SU-DHL-6 (cell line): ENCODE data around the gene INSC.

Source experiments
- H2AFZ ChIP-seq: fragments of 200-600 bp; sonication (generic); 2 replicates; pipeline ENCODE4 v1.6.1; 2014; ENCODE audit warnings: low read depth, mild to moderate bottlenecking, moderate library complexity, mixed read lengths, antibody characterized with exemption, low read length; ENCODE audit not compliant: severe bottlenecking
- H3F3A ChIP-seq: fragments of 200-600 bp; shearing (Covaris generic); 2 replicates; pipeline ENCODE4 v1.6.0; 2016; ENCODE audit warnings: antibody characterized with exemption, mild to moderate bottlenecking; ENCODE audit not compliant: insufficient read depth
- H3K27ac ChIP-seq: fragments of 200-600 bp; sonication (generic); 2 replicates; pipeline ENCODE4 v1.5.1; 2016; ENCODE audit warnings: low read depth, mild to moderate bottlenecking, low read length, moderate library complexity, mixed read lengths
- H3K27me3 ChIP-seq: fragments of 200-600 bp; sonication (generic), shearing (Covaris generic); 2 replicates; pipeline ENCODE4 v1.6.0; 2014; ENCODE audit warnings: mild to moderate bottlenecking, low read length
- H3K36me3 ChIP-seq: fragments of 200-600 bp; sonication (generic); 2 replicates; pipeline ENCODE4 v1.6.1; 2014; ENCODE audit warnings: mild to moderate bottlenecking, low read length, mixed read lengths
- H3K4me2 ChIP-seq: fragments of 300-600, 200-600 bp; shearing (Covaris generic), sonication (generic); 2 replicates; pipeline ENCODE4 v1.6.0; 2014; ENCODE audit warnings: low read length, low read depth, mild to moderate bottlenecking; ENCODE audit not compliant: poor library complexity, severe bottlenecking
- H3K4me3 ChIP-seq: fragments of 200-600 bp; sonication (generic); 2 replicates; pipeline ENCODE4 v1.5.1; 2014; ENCODE audit warnings: antibody characterized with exemption, low read length, mild to moderate bottlenecking, mixed read lengths; ENCODE audit not compliant: insufficient read depth, poor library complexity, severe bottlenecking
- H3K79me2 ChIP-seq: fragments of 200-600 bp; sonication (generic); 2 replicates; pipeline ENCODE4 v1.6.1; 2014; ENCODE audit warnings: mild to moderate bottlenecking, low read length, moderate library complexity; ENCODE audit not compliant: insufficient read depth
- H3K9ac ChIP-seq: fragments of 200-600 bp; sonication (generic); 2 replicates; pipeline ENCODE4 v1.7.0; 2014; ENCODE audit warnings: mild to moderate bottlenecking, low read length
- H3K9me2 ChIP-seq: fragments of 200-600 bp; sonication (generic); replicated peaks from 2 replicates; pipeline ENCODE4 v1.6.1; 2014; ENCODE audit warnings: low read length; ENCODE audit not compliant: insufficient read depth
- H3K9me3 ChIP-seq: fragments of 200-600 bp; sonication (generic); 2 replicates; pipeline ENCODE4 v1.6.1; 2014; ENCODE audit warnings: low read length, mixed read lengths; ENCODE audit not compliant: insufficient read depth
- H4K20me1 ChIP-seq: fragments of 200-600 bp; sonication (generic); 2 replicates; pipeline ENCODE4 v1.6.1; 2014; ENCODE audit warnings: low read depth, mild to moderate bottlenecking, antibody characterized with exemption, low read length, moderate library complexity, mixed read lengths
- EZH2phosphoT487 ChIP-seq: fragments of 200-600 bp; sonication (generic), shearing (Covaris generic); conservative IDR thresholded peaks from 2 replicates; pipeline ENCODE4 v1.6.1; 2018; ENCODE audit warnings: mild to moderate bottlenecking, antibody characterized with exemption, low read length, moderate library complexity, mixed read lengths
- TF ChIP-seq, protein P1 (sequence below): fragments of 200-600 bp; sonication (generic); IDR thresholded peaks from one replicate; pipeline ENCODE4 v1.5.1; 2017; ENCODE audit warnings: antibody characterized with exemption, mild to moderate bottlenecking, low read length, moderate library complexity; ENCODE audit not compliant: insufficient read depth, poor library complexity, severe bottlenecking

Gene INSC

DNA sequence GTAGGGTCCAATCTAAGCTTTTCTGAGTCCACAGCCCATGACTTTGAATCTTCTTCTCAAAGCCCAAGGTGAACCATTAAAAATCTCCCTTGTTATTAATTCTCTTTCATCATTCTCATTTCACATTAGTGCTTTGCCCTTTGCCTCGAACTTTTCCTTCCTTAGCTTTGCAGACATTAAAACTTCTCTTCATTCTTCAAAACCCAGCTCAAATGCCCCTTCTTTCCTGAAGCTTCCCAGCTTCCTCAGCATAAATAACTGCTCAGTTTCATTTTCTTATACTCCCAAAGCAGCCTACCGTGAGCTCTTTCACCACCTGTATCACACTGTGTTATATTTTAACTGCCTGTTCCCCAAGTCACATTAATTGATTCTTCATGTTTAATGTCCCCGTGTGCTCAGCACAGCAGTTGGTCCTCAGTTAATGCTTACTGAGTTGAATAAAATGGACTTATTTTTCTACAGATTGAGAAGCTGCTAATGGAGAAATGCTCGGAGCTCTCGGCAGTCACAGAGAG lies 62.0 kb downstream of the INSC start:
- Histone ChIP-seq H3K27me3 (no peaks in the 10 kb centered on the region), H3K4me3 (no peak overlapping the region), H3K79me2 (no peaks in the 10 kb centered on the region), H3K4me2 (no peak overlapping the region), H3K9ac (no peak overlapping the region), H3K27ac (no peak overlapping the region), H3F3A (no peaks in the 10 kb centered on the region), H3K36me3 (no peaks in the 10 kb centered on the region), H4K20me1 (no peaks in the 10 kb centered on the region), H3K9me2 (no peaks in the 10 kb centered on the region), H2AFZ (no peak overlapping the region), H3K9me3 (no peaks in the 10 kb centered on the region)
- TF ChIP-seq EZH2phosphoT487: no peak
- TF ChIP-seq, protein P1, sequence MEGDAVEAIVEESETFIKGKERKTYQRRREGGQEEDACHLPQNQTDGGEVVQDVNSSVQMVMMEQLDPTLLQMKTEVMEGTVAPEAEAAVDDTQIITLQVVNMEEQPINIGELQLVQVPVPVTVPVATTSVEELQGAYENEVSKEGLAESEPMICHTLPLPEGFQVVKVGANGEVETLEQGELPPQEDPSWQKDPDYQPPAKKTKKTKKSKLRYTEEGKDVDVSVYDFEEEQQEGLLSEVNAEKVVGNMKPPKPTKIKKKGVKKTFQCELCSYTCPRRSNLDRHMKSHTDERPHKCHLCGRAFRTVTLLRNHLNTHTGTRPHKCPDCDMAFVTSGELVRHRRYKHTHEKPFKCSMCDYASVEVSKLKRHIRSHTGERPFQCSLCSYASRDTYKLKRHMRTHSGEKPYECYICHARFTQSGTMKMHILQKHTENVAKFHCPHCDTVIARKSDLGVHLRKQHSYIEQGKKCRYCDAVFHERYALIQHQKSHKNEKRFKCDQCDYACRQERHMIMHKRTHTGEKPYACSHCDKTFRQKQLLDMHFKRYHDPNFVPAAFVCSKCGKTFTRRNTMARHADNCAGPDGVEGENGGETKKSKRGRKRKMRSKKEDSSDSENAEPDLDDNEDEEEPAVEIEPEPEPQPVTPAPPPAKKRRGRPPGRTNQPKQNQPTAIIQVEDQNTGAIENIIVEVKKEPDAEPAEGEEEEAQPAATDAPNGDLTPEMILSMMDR: no peak

DNA sequence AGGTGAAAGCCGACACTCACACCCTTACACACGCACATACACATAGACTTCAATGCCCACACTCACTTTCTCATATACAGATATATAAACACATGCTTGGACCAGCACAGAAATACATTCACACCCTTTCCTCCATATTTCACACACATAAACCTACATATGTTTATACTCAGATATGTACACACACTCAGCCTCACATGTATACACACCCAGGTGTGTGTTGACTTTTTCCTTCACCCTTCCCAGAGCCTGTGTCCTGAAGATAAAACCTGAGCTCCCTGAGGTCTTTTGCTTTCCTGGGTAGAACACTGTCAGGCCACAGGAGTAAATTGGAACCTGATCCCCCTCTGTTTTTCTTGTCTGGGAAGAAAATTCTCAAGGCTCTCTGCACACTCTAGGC lies 62.8 kb downstream of the INSC start:
- Histone ChIP-seq H4K20me1 (no peaks in the 10 kb centered on the region), H3K36me3 (no peaks in the 10 kb centered on the region), H3K9me3 (no peaks in the 10 kb centered on the region), H3K79me2 (no peaks in the 10 kb centered on the region), H3K9me2 (no peaks in the 10 kb centered on the region), H3K4me3 (no peak overlapping the region), H2AFZ (no peak overlapping the region), H3F3A (no peaks in the 10 kb centered on the region), H3K9ac (no peak overlapping the region), H3K27me3 (no peaks in the 10 kb centered on the region), H3K4me2 (no peak overlapping the region), H3K27ac (no peak overlapping the region)
- no peak for TF ChIP-seq EZH2phosphoT487
- TF ChIP-seq, protein P1: no peak

DNA sequence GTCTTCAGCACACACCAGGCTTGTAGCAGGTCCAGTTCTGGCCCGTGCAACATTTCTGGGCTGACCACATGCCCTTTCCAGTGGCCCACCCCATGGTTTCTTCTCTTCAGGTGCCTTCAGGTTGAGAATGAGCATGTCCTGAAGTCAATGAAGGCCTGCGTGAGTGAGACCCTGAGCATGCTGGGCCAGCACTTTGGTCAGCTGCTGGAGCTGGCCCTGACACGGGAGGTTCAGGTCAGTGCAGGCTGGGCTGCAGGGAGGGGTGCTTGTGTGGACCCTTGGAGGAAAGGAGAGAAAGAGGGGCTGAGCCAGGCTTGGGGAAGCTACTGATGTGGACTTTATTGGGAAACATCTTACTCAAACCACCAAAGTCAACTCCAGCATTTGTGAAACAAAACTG lies 63.5 kb downstream of the INSC start:
- Histone ChIP-seq H3K36me3 (no peaks in the 10 kb centered on the region), H4K20me1 (no peaks in the 10 kb centered on the region), H2AFZ (no peak overlapping the region), H3K79me2 (no peaks in the 10 kb centered on the region), H3F3A (no peaks in the 10 kb centered on the region), H3K9me2 (no peaks in the 10 kb centered on the region), H3K9ac (no peak overlapping the region), H3K4me2 (no peak overlapping the region), H3K4me3 (no peak overlapping the region), H3K27ac (no peak overlapping the region), H3K27me3 (no peaks in the 10 kb centered on the region), H3K9me3 (no peaks in the 10 kb centered on the region)
- TF ChIP-seq, protein P1: no peak
- TF ChIP-seq EZH2phosphoT487: no peak

DNA sequence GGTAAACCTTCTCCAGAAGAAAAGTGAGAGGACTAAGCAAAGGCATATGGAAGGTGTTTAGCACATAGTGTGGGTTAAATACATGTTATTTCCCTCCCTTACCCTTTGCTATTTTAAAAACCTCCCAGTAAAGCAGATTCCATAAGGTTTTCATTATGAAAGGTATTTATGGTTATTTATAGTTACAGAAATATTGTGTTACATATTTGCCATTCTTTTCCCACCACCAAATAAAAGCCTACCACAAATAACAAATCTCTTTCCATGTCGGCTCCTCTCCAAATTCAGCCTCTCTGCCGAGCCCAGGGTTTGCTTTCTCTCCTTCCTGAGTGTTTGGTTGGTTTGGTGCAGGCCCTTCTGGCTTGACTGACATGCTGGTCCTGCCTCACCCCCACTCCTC lies 64.4 kb downstream of the INSC start:
- Histone ChIP-seq H3K27me3 (no peaks in the 10 kb centered on the region), H3K36me3 (no peaks in the 10 kb centered on the region), H3K9me3 (no peaks in the 10 kb centered on the region), H3F3A (no peaks in the 10 kb centered on the region), H3K79me2 (no peaks in the 10 kb centered on the region), H4K20me1 (no peaks in the 10 kb centered on the region), H2AFZ (no peak overlapping the region), H3K27ac (no peak overlapping the region), H3K4me2 (no peak overlapping the region), H3K9me2 (no peaks in the 10 kb centered on the region), H3K9ac (no peak overlapping the region), H3K4me3 (no peak overlapping the region)
- TF ChIP-seq EZH2phosphoT487: no peak
- TF ChIP-seq, protein P1: no peak
